OCI-LY7 (cell line): ENCODE data around the gene CEP97. TPM values are rescaled to one million over a fixed set of nuclear protein-coding genes. Genes with fewer than 3 reads are reported as not detected.
"Not testable (repeated sequence)": the region's sequence is repeated elsewhere in the genome, so short reads cannot be mapped to it uniquely, and the experiment has no call there.

Experiments
- BruUV-seq: library from RNA; stranded (reverse); fragments of 400-500 nt; replicated peaks from 2 replicates; lab custom pipeline; 2021; lab: Mats Ljungman, UMichigan
- CTCF ChIA-PET: fragments of 300-600 bp; sonication (Branson Sonifier 250); formaldehyde crosslinking; loops from one replicate; lab custom pipeline; 2022; ENCODE audit warnings: antibody characterized with exemption; ENCODE audit not compliant: unreplicated experiment; lab: Charles Lee
- POLR2A ChIA-PET: fragments of 300-600 bp; sonication (Branson Sonifier 250); formaldehyde crosslinking; loops from one replicate; lab custom pipeline; 2022; ENCODE audit warnings: antibody characterized with exemption; lab: Charles Lee
- DNase-seq: peaks from one replicate; pipeline ENCODE4 v3.0.0-alpha.2; 2015; ENCODE audit warnings: low spot score
- H2AFZ ChIP-seq: fragments of 200-600 bp; sonication (generic), shearing (Covaris generic); 2 replicates; pipeline ENCODE4 v1.6.1; 2014; ENCODE audit warnings: mild to moderate bottlenecking, antibody characterized with exemption, low read length, moderate library complexity
- H3K27ac ChIP-seq: fragments of 200-600 bp; sonication (generic); 2 replicates; pipeline ENCODE4 v1.5.1; 2014; ENCODE audit warnings: mixed run types, low read depth, mild to moderate bottlenecking, moderate library complexity, low read length, inconsistent platforms; ENCODE audit not compliant: poor library complexity, severe bottlenecking
- H3K36me3 ChIP-seq: fragments of 200-600 bp; sonication (generic); 2 replicates; pipeline ENCODE4 v1.6.1; 2014; ENCODE audit warnings: mild to moderate bottlenecking, antibody characterized with exemption, low read length, moderate library complexity, mixed read lengths; ENCODE audit not compliant: insufficient read depth
- H3K4me1 ChIP-seq: fragments of 200-600 bp; sonication (generic); 2 replicates; pipeline ENCODE4 v1.5.1; 2014; ENCODE audit warnings: mild to moderate bottlenecking, low read length; ENCODE audit not compliant: insufficient read depth, poor library complexity, severe bottlenecking
- H3K4me2 ChIP-seq: fragments of 200-600 bp; sonication (generic); 2 replicates; pipeline ENCODE4 v1.6.1; 2014; ENCODE audit warnings: mild to moderate bottlenecking, low read length
- H3K4me3 ChIP-seq: fragments of 200-600 bp; sonication (generic); 2 replicates; pipeline ENCODE4 v1.5.1; 2014; ENCODE audit warnings: mild to moderate bottlenecking, low read depth, low read length; ENCODE audit not compliant: poor library complexity, severe bottlenecking
- H3K79me2 ChIP-seq: fragments of 200-600 bp; sonication (generic); 2 replicates; pipeline ENCODE4 v1.6.1; 2016; ENCODE audit warnings: low read depth, mild to moderate bottlenecking, low read length, moderate library complexity, mixed read lengths; ENCODE audit not compliant: insufficient read depth
- H3K9me2 ChIP-seq: fragments of 200-600 bp; sonication (generic); 2 replicates; pipeline ENCODE4 v1.6.1; 2016; ENCODE audit warnings: mild to moderate bottlenecking, low read length, mixed read lengths; ENCODE audit not compliant: insufficient read depth
- H3K9me3 ChIP-seq: fragments of 200-600 bp; sonication (generic); 2 replicates; pipeline ENCODE4 v1.6.1; 2014; ENCODE audit warnings: mild to moderate bottlenecking, mixed run types, low read length, mixed read lengths
- H4K20me1 ChIP-seq: fragments of 200-600 bp; sonication (generic); 2 replicates; pipeline ENCODE4 v1.6.1; 2014; ENCODE audit warnings: mild to moderate bottlenecking, antibody characterized with exemption, low read length, moderate library complexity, mixed read lengths; ENCODE audit not compliant: insufficient read depth
- CTCF ChIP-seq: fragments of 200-600 bp; sonication (generic); conservative IDR thresholded peaks from 2 replicates; pipeline ENCODE4 v1.5.1; 2014; ENCODE audit warnings: mild to moderate bottlenecking, antibody characterized with exemption, low read length, moderate library complexity, mixed read lengths
- EZH2phosphoT487 ChIP-seq: fragments of 200-600 bp; sonication (generic); IDR thresholded peaks from 2 replicates; pipeline ENCODE4 v1.6.1; 2018; ENCODE audit warnings: low read depth, borderline replicate concordance, mild to moderate bottlenecking, mixed run types, antibody characterized with exemption, low read length, moderate library complexity, mixed read lengths
- intact Hi-C: fragments of 100-400 bp; cut with micrococcal nuclease; formaldehyde crosslinking; loops from one replicate; pipeline ENCODE4 v1.10.0; 2022; ENCODE audit not compliant: unreplicated experiment
- total RNA-seq, 2 experiments: library from RNA; depleted of rRNA in 1 of 2; stranded (reverse); fragments of >200 nt in 1 of 2; shearing (Covaris generic) in 1 of 2; gene quantifications; 2 replicates each; pipeline ENCODE4 v1.2.3, GENCODE V29; 2014 to 2022

CEP97 gene
- total RNA-seq, 2 experiments from 2014 or later = 27.3 to 43.5 TPM

GRCh38 chr3:101677436-101678286 is 46.8 kb upstream of the CEP97 start:
- H3K27ac ChIP-seq = peak overlapping the region; percentile 85
- peaks cover 50% of the 10 kb centered on the region for H3K36me3 ChIP-seq
- TF ChIP-seq EZH2phosphoT487 (no peak), CTCF (0 out of 2 replicates have a peak, but pooled peaks have one; percentile 5)
- H2AFZ ChIP-seq = peak overlapping the region; percentile 68; the same call in 1 of the 2 replicates
- H3K4me1 ChIP-seq = peaks cover 28% of the 10 kb centered on the region
- intact Hi-C loops = loop anchor here (1.0 to 2.0 kb wide), 3 partner anchors 9 to 221 kb away; partner anchors contain the start of genes RPL24 and SENP7
- H3K9me2 ChIP-seq = no peaks in the 10 kb centered on the region
- POLR2A ChIA-PET = interaction anchor here (0.6 to 1.9 kb wide), 10 partner anchors 7 to 551 kb away, joined by 3 to 10 read pairs (median 4); partner anchors contain the start of gene RPL24
- peak; percentile 39 for DNase-seq
- peaks cover 66% of the 10 kb centered on the region for H3K79me2 ChIP-seq
- TSS peak; percentile 73 for BruUV-seq
- CTCF ChIA-PET = no interaction called here
- H3K9me3 ChIP-seq = no peaks in the 10 kb centered on the region
- peak overlapping the region; percentile 88 for H3K4me2 ChIP-seq
- peak overlapping the region; percentile 94 for H3K4me3 ChIP-seq
- peaks cover 13% of the 10 kb centered on the region; the same call in 1 of the 2 replicates for H4K20me1 ChIP-seq

GRCh38 chr3:101678837-101679236 is 45.6 kb upstream of the CEP97 start:
- not testable (repeated sequence) for H3K9me3 ChIP-seq

GRCh38 chr3:101680466-101680865 is 43.9 kb upstream of the CEP97 start:
- Histone ChIP-seq H3K4me3 (no peak overlapping the region), H3K4me2 (no peak overlapping the region), H2AFZ (no peak overlapping the region), H3K36me3 (peaks cover 68% of the 10 kb centered on the region), H3K9me3 (no peaks in the 10 kb centered on the region), H3K9me2 (no peaks in the 10 kb centered on the region), H3K79me2 (peaks cover 66% of the 10 kb centered on the region), H3K4me1 (peaks cover 38% of the 10 kb centered on the region), H4K20me1 (peaks cover 20% of the 10 kb centered on the region), H3K27ac (no peak overlapping the region)
- ChIA-PET POLR2A (interaction anchor here (0.9 to 1.4 kb wide), 3 partner anchors 100 to 161 kb away, joined by 3 to 4 read pairs (median 3); partner anchors contain the start of gene PCNP), CTCF (no interaction called here)
- no peak for TF ChIP-seq CTCF
- TF ChIP-seq EZH2phosphoT487 = no peak
- BruUV-seq = no TSS peak
- no peak for DNase-seq
- intact Hi-C loops = no loop called here

More at GRCh38 chr3:101678837-101679236, 45.6 kb upstream of the CEP97 start:
- Histone ChIP-seq H4K20me1 (peaks cover 20% of the 10 kb centered on the region; the same call in 1 of the 2 replicates), H3K4me1 (peaks cover 32% of the 10 kb centered on the region), H3K36me3 (peaks cover 55% of the 10 kb centered on the region), H3K79me2 (peaks cover 66% of the 10 kb centered on the region)
- intact Hi-C loops, CTCF ChIA-PET, H2AFZ ChIP-seq, H3K4me3 ChIP-seq, H3K9me2 ChIP-seq, BruUV-seq, H3K4me2 ChIP-seq, H3K27ac ChIP-seq: not testable (repeated sequence)
- DNase-seq = peak; percentile 14
- POLR2A ChIA-PET = interaction anchor here (0.7 to 1.2 kb wide), 5 partner anchors 17 to 185 kb away, joined by 3 read pairs; no protein-coding TSS in a partner anchor
